Anterior cingulate cortex (tissue), 58 donors: ENCODE data around the gene NLRX1.
A peak's percentile ranks its signal among the peaks of the same experiment; 100 is the strongest.
"Not testable (repeated sequence)": the region's sequence is repeated elsewhere in the genome, so short reads cannot be mapped to it uniquely, and the experiment has no call there.

Source experiments
- DNase-seq, 58 donors: peaks; one replicate each; lab custom pipeline; 2025; lab: John Stamatoyannopoulos, UW

NLRX1 gene

DNA sequence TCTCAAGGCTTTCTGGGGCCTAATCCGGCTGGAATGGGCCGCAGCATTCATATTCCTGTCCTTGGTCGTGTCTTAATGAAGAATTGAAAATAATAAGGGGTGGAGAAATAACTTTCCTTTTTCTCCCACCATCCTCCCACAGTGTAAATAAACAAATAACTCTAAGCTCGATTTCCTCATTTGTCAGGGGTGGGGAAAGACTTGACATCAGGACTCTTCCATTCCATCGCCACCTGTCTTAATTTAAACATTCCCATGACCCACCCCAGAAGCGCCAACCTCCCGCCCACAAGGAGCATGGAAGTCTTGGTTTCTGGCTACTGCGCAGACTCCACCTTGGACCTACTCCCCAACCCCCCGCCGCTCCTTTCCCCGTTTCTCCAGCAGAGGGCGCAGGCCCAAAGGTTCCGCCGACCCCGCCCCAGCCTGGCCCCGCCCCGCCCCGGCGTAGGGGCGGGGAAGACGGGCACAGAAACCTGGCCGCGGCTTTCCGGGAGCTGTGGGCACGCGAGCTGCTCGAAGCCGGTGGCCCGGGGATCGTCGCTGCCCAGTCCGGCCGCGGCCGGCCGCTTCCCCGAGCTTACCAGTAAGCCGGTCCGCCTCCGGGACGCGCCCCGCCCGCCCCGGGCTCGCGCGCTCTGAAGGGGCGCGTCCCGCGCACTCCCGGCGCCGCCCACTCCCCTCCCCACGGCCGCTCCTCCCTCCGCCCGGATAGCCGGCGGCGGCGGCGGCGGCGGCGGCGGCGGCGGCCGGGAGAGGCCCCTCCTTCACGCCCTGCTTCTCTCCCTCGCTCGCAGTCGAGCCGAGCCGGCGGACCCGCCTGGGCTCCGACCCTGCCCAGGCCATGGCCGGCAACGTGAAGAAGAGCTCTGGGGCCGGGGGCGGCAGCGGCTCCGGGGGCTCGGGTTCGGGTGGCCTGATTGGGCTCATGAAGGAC lies 37.3 kb downstream of the NLRX1 start, which contains the start of gene CBL:
CBL (plus strand) TSS at position 766 of the 937 bp plus-strand sequence; CDS start at position 845, 79 bp downstream.
- peak in 57 of 58 donors; percentile 52 to 95 (median 90) for DNase-seq

DNA sequence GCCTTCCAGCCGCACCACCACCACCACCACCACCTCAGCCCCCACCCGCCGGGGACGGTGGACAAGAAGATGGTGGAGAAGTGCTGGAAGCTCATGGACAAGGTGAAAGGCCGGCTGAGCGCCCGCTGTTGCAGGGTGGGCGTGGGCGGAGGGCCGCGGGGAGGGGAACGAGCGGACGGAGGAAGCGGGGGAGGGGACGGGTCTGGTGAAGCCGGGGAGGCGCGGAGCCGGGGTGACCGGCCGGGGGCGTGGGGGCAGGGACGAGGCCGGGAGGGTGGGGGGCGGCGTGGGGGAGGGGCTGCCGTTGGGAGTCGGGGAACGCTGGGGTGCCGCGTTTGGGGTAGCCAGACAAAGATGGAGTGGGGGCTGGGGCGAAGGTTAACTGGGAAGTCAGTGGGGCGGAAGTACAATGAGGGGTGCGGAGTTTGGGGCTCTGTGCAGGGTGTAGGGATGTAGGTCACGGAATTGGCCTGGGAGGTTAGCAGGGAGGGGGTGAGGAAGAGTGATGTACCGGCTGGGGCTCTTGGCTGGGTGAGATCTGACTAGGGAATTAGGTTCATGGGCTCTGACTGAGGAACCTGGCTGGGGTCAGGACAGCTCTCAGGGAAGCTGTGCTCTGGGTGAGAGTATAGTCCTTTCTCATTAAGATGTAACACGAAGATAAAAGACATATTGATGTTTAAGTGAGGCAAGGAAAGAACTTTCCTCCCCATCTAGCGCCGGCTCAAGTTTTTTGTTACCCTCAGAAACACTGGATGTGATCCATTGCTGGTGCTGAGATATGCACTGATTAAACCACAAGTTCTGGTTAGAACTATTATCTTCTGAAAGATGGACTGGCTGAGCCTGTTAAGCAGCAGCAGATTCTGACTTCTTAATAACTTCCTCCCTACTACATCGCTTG lies 38.2 kb downstream of the NLRX1 start:
- peak in 27 of 58 donors; percentile 19 to 71 (median 52) for DNase-seq

DNA sequence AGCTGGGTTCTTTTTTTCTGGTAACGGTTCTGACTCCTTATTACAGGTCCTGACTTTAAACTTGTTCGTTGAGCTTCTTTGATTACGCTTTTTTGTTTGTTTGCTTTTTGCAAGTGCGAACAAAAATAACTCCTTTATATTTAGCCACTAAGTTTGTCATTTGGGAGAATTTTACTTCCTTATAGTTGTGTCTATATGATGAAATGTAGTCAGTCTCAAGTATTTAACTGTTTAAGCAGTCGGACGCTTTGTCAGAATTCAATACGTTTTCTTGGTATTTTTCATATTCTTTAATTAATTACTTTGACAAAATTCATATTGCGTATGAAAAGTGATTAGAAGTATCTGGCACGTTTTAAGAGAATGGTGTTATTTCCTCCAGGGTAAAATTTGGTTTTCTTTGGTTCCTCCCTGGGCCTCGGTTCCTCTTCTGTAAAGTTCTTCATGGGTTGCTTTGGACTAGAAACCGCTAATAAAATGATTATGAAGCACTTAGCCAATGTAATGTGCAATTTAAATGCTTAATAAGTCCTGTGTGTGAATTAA lies 39.0 kb downstream of the NLRX1 start:
- no peak for DNase-seq

DNA sequence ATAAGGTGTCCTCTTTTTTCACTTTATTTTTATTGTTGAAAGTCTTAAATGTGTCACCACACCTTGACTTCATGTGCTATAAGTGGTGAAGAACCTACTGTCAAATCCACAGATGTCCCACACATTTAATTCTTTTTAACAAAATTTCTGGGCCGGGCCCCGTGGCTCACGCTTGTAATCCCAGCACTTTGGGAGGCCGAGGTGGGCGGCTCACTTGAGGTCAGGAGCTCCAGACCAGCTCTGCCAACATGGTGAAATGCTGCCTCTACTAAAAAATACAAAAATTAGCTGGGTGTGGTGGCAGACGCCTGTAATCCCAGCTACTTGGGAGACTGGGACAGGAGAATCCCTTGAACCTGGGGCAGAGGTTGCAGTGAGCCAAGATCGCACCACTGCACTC lies 40.7 kb downstream of the NLRX1 start:
- no peak for DNase-seq

DNA sequence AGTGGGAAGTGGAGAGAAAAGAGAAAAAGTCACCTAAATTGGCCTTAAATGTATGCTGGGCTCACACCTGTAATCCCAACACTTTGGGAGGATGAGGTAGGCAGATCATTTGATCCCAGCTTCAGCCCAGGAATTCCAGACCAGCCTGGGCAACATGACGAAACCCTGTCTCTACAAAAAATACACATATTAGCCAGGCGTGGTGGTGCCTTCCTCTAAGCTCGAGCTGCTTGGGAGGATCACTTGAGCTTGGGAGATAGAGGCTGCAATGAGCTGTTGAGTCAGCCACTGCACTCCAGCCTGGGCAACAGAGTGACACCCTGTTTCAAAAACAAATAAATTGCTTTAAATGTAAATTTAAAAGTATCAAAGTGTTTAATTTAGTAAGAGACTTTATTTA lies 41.5 kb downstream of the NLRX1 start:
- no peak for DNase-seq

DNA sequence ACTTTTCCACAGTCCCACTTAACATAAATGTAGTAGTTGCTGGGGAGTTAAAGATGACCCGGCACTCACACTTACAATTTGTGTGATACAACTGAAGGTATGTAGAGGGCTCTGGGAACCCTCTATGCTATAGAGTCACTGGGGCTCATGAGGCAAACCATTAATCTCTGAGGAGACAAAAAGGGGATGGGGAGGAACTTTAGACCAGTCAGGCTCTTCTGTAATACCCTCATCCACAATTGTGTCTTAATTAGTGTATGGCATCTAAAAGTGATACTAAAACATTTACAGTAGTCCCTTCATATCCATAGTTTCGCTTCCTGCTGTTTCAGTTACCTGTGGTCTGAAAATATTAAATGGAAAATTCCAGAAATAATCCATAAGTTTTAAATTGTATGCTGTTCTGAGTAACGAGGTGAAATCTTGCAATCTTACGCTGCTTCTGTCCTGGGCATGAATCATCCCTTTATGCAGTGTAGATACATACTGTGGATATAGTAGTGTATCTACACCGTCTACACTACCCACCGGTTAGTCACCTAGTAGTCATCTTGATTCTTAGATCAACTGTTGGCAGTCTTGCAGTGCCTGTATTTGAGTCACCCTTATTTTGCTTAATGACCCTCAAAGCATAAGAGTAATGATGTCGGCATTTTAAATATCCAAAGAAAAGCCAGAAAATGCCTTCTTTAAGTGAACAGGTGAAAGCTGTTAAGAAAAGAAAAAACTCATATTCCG lies 49.8 kb downstream of the NLRX1 start:
- DNase-seq = no peak

DNA sequence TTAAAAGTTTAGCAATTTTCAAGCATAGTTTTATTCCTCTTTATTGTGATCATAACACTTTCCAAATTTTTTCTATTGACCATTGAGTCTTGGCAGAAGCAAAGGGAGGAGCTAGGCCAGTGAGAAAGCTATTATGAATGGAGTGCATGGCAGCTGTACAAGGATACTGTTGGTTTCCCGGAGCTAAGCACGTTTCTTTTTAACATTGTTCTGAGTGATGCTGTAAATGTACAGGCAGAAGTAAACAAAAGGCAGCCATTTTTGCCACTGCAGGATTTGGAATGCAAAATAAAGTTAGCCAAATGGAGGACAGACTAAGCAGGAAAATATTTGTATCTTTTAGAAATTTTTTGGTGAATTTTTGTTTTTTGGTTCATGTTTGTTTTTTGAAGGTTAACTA lies 53.8 kb downstream of the NLRX1 start:
- DNase-seq = peak in 8 of 58 donors; percentile 4 to 53 (median 13)

DNA sequence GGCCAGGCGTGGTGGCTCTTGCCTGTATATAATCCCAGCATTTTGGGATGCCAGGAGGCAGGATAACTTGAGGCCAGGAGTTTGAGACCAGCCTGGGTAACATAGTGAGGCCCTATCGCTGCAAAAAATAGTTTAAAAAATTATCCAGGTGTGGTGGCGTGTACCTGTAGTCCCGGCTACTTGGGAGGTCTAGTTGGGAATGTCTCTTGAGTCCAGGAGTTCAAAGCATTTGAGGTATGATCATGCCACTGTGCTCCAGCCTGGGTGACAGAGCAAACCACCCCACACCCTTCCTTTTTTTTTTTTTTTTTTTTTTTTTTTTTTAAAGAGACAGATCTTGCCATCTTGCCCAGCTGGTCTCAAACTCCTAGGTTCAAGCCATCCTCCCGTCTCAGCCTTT lies 54.4 kb downstream of the NLRX1 start:
- DNase-seq = no peak

DNA sequence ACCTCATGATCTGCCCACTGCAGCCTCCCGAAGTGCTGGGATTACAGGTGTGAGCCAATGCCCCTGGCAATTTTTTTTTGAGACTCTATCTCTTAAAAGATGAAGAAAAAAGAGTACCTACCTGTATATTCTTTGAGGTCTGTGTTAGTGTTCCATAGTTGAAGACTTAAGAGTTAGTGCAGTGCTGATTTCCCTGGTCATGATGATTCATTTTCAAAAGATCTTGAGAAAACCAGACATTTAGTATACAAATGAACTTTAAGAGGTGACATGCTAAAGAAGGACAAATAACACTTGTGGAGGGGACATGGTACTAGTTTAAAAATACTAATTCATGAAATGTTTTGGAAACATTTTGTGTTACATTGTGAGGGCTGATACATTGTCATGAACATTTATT lies 55.3 kb downstream of the NLRX1 start:
- no peak for DNase-seq

DNA sequence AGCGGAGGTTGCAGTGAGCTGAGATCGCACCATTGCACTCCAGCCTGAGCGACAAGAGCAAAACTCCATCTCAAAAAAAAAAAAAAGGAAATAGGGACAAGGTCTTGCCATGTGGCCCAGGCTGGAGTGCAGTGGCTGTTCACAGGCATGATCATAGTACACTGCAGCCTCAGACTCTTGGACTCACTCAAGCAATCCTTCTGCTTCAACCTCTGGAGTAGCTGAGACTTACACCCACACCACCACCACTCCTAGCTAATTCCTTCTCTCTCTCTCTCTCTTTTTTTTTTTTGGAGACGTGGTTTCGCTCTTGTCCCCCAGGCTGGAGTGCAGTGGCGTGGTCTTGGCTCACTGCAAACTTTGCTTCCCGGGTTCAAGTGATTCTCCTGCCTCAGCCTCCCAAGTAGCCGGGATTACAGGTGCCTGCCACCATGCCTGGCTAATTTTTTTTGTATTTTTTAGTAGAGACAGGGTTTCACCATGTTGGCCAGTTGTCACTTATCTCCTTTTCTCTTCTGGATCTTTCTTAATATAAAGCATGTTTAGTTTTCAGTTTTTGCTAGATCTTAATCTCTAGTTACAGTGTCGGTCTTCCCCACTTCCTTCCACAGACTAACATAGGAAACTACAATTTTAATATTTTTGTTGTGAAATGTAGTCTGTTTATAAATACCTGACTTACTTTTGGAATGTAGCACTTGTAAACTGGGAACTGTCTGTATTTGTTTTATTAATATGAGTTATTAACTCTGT lies 60.2 kb downstream of the NLRX1 start:
- not testable (repeated sequence) for DNase-seq

DNA sequence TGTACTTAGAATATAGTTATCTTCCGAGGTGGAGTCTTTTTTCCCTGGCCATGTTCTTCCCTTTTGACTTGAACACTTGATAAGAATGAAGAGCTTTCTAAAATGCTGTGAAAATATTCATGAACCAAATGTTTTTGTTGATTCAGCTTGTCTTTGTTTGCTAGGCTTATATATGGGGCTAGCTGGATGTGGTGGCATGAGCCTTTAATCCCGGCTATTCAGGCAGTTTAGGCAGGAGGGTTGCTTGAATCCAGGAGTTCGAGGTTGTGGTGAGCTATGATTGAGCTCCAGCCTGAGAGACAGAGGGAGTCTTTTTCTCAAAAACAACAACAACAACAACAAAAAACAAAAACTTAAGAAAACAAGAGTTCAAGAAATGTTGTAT lies 60.8 kb downstream of the NLRX1 start:
- DNase-seq = no peak

DNA sequence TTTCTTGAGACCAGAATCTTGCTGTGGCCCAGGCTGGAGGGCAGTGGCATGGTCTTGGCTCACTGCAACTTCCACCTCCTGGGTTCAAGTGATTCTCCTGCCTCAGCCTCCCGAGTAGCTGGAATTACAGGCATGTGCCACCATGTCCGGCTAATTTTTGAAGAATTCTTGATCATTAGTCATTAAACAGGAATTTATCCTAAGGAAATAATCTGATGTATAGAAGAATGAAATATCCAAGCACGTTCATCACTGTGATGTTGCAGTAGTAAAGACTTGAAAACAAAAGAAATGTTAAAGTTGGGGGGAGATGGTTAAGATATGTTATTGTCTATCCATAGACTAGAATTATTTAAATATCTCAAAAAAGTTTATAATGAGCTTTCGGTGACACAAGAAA lies 61.2 kb downstream of the NLRX1 start:
- no peak for DNase-seq
